ENCODE results near the gene SLC39A7.

The SLC39A7 gene

DNA sequence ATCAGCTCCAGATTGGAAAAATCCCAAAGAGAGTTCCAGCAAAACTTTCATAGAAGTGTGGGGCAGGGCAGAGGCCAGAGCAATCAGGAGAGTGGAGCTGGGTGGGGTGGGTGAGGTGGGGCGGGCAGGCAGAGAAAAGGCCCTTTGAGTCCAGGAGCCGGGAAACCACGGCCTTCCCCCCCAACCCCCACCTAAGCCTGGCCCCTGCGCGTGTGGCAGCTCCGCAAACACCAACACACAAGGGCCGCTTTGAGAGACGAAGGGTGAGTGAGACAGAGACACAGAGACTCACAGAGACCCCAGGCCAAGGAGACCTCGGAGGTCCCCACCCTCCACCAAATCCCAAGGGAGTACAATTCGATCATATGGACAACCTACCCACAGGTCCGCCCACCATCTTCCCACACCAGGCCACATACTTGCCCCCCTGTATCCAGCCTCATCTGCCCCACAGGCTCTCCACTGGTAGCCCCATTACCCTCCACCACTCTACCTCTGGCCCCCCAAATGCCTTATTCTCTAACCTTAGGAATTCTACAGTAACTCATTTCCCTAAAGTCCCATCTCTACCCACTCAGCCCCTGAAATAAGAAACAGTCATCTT, 10.1 kb upstream of the SLC39A7 start:
- DNase-seq (ENCODE audit: low spot score), result no peak

DNA sequence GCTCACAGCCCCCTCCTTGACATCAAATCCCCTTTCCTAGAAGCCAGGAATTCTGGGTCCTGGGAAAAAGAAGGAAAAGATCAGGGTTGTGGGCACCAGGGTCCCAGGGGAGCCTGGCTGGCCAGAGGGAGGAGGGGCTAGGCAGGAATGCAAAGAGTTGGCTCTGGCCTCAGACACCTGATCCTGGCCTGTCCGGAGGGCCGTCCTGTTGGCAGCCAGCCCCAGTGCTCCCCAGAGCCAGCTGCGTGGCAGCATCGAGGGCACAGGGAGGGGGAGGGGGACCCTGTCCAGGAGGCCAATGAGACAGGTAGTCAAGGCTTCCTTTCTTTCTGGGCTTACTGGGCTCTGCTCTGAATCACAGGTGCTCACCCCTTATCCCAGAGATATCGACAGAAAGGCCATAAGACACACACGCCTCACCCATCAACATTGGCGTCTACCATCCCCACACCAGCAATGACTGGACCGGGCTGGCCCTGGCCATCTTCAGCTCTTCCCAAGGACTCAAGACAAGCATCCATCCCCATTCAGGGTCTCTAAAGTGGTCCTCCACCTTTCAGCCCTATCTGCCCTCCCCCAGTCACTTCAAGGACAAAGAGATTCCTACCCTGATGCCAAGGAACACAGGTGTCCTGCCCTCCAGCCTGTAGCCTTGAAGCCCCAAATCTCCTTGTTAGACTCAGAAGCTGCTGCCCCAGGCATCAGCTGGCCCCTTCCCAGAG, 9.1 kb upstream of the SLC39A7 start:
- no peak for DNase-seq (ENCODE audit: low spot score)

DNA sequence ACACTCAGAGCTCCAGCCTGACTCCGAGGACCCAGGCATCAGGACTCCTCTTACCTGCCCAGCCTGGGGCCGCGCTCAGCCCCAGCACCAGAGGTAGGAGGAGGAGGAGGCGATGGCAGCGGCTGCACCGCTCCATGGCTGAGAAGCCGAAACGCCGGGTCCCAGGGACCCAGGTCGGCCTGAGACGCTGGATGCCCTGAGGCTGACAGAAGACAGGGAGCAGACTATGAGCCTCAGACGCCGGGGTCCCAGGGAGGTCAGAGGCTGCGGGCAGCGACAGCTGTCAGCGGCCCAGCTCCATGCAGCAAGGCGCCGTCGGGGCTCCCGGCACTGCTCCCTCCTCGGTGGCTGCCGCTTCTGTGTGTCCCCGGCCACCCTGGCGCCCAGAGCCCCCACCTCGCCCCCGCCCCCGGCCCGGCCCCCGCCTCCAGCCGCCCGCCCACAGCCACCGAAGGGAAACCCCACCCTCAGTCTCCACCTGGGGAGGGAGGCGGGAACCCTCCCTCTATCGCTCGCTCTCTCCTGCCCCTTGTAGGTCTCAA, 8.5 kb upstream of the SLC39A7 start, which contains the start of gene COL11A2:
Gene COL11A2 (minus strand): TSS at position 363 of the 542 bp plus-strand sequence. CDS start 227 bp downstream, at position 136.
- DNase-seq (ENCODE audit: low spot score), result no peak

DNA sequence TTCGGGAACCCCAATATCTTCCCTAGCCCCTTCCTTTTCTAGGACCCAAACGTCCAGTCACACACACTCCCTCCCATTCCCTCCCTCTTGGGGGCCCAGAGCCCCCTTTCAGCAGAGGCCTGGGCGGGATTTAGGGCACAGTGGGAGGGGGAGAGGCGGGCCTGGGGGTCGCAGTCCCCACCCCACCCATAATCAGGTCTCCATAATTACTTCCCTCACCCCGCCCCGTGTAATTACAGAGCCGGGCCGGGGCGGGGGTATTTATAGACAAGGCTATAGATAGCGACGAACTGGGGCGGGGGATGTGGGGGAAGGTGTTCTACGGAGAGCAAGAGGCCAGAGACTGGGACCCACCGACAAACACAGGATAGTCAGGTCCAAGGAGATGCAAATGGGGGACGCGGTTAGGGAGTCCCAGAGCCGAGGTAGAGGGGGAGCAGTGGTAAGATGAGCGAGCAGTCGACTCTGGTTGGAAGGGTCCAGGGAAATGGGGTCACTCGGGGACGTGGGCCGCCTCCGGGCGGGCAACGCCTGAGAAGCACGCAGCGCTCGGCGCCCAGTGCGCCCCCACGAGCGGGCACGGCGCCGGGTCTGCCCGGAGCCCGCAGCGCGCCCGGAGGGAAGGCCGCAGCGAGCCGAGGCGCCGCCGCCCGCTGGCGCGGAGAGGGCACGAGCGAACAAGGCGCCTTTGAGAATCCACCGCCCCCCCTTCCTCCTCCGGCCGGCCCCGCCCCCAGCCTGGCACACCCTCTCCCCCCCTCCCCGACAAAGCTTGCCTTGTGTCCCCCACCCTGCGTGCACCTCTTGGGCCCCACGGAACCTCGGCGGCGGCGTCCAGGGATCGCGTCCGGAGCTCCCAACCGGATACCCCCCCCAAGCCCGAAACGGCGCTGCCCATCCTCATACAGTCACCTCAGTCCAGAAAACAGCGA, 7.7 kb upstream of the SLC39A7 start:
- DNase-seq (ENCODE audit: low spot score), result no peak

GRCh38 chr6:33193619-33194018, 7.0 kb upstream of the SLC39A7 start:
- DNase-seq (ENCODE audit: low spot score), result no peak

GRCh38 chr6:33194431-33194979, 6.2 kb upstream of the SLC39A7 start:
- no peak for DNase-seq (ENCODE audit: low spot score)

DNA sequence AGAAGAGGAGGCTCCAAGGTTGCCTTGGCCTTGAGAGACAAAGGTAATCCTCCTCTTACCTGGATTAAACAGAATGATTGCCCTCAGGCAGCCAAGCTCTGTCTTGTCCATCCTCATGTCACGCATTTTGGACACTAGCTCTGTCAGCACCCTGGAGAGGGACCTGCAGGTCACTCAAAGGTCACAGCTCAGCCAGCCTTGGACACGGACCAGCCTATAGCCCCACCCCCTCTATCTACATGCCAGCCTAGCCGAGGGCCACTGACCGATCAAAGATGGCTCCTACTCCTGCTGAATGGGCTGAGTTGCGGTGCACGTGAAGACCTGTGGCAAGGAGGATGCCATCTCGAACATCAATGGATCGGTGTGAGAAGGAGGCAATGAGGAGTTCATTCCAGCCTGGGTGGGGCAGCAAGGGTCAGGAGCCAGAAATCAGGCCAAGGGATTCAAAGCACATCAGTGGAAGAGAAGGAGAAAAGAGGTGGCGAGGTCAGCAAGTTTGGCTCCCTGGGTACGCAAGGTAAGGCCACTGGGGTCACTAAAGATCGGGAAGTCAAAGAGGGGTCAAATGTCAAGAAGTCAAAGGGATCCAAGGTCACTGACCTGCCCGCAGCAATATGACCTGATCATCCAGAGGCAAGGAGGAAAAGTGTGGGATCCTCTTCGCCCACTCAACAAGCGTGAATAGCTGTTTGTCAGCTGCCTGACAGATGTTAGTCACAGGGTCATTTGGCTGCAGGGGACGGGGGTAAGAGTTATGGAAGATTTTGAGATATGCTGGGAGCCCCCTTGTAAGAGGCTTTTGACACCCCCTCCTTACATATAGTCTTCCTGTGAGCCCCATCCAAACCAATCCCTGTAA, 5.1 kb upstream of the SLC39A7 start:
- no peak for DNase-seq (ENCODE audit: low spot score)

- DNase-seq (ENCODE audit: low spot score), result peak; percentile 73
Measured at GRCh38 chr6:33197431-33198048, 3.1 kb upstream of the SLC39A7 start.

GRCh38 chr6:33198159-33198852, 2.4 kb upstream of the SLC39A7 start:
- DNase-seq (ENCODE audit: low spot score), result no peak

GRCh38 chr6:33198853-33199436, 1.7 kb upstream of the SLC39A7 start:
- no peak for DNase-seq (ENCODE audit: low spot score)

GRCh38 chr6:33199687-33200218, 914 bp upstream of the SLC39A7 start:
- DNase-seq (ENCODE audit: low spot score), result peak; percentile 81

DNA sequence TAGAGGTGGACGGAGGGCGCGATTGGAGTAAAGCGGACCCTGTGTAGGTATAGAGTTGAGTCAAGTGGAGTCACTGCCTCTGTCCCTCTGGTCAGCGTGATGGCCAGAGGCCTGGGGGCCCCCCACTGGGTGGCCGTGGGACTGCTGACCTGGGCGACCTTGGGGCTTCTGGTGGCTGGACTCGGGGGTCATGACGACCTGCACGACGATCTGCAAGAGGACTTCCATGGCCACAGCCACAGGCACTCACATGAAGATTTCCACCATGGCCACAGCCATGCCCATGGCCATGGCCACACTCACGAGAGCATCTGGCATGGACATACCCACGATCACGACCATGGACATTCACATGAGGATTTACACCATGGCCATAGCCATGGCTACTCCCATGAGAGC, 479 bp downstream of the SLC39A7 start:
- no peak for DNase-seq (ENCODE audit: low spot score)

- DNase-seq (ENCODE audit: low spot score), result no peak
Measured at GRCh38 chr6:33201935-33202334, 1.3 kb downstream of the SLC39A7 start.

DNA sequence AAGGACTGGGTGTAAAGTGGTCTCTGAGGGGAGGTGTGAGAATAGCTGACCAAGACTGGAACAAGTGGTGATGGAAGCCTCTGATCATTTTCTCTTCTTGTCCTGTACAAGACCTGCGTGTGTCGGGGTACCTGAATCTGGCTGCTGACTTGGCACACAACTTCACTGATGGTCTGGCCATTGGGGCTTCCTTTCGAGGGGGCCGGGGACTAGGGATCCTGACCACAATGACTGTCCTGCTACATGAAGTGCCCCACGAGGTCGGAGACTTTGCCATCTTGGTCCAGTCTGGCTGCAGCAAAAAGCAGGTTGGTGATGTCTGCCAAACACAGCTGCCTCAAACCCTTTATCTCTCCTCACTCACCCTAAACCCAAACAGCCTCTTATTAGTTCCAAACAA, 2.1 kb downstream of the SLC39A7 start:
- no peak for DNase-seq (ENCODE audit: low spot score)

GRCh38 chr6:33203443-33204164, 2.9 kb downstream of the SLC39A7 start:
- DNase-seq (ENCODE audit: low spot score), result no peak

GRCh38 chr6:33204165-33204414, 3.4 kb downstream of the SLC39A7 start:
- no peak for DNase-seq (ENCODE audit: low spot score)

GRCh38 chr6:33204415-33205190, 3.9 kb downstream of the SLC39A7 start, which contains the start of gene HSD17B8:
Gene HSD17B8 (plus strand): TSS chr6:33204655. CDS start chr6:33204669, 14 bp downstream.
- DNase-seq (ENCODE audit: low spot score), result peak; percentile 94
